ENCODE data around the gene GARNL3.

The GARNL3 gene

DNA sequence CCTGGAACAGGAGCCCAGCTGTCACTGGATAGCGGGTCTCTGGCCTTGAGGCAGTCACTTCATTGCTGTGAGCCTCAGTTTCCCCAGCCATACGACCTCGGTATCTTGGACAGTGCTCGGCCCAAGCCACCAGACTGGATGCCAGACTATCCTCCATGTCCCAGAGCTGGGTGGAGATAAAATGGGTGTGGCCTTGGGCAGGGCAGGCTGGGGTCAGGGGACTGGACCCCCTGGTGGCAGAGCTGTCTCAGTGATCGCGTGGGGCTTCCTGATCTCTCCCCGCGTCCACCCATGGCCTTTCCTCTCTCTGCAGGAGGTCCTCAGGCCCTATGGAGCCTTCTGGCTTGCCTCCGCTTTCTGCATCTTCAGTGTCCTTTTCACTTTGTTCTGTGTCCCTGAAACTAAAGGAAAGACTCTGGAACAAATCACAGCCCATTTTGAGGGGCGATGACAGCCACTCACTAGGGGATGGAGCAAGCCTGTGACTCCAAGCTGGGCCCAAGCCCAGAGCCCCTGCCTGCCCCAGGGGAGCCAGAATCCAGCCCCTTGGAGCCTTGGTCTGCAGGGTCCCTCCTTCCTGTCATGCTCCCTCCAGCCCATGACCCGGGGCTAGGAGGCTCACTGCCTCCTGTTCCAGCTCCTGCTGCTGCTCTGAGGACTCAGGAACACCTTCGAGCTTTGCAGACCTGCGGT, 142.4 kb downstream of the GARNL3 start:
- no peak for TF ChIP-seq JUND (IDR thresholded peaks at IDR 0.05; ENCODE audit: low read depth)
- in situ Hi-C loops (cut with HindIII; ENCODE audit: low pct_unique_long_range_greater_than_20kb, low sequenced_read_pairs): no loop called here

DNA sequence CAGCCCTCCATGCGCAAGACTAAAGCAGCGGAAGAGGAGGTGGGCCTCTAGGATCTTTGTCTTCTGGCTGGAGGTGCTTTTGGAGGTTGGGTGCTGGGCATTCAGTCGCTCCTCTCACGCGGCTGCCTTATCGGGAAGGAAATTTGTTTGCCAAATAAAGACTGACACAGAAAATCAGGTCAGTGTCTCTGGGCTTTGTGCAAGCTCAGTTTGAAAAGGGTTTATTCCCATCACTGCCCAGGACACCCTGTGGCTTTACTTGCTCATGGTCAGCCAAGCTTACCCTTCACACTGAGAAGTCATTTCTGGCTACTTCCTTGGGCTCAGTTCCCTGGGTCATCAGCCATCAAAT, 142.9 kb downstream of the GARNL3 start:
- DNase-seq (ENCODE audit: low read depth in 1 of 2, low spot score in 1 of 2): peak in 1 of 2 experiments; percentile 47
- in situ Hi-C loops (cut with HindIII; ENCODE audit: low pct_unique_long_range_greater_than_20kb, low sequenced_read_pairs): no loop called here
- TF ChIP-seq JUND (IDR thresholded peaks at IDR 0.05; ENCODE audit: low read depth): no peak

More for the DNA sequence above, 142.4 kb downstream of the GARNL3 start:
- DNase-seq (ENCODE audit: low read depth in 1 of 2, low spot score in 1 of 2): no peak

DNA sequence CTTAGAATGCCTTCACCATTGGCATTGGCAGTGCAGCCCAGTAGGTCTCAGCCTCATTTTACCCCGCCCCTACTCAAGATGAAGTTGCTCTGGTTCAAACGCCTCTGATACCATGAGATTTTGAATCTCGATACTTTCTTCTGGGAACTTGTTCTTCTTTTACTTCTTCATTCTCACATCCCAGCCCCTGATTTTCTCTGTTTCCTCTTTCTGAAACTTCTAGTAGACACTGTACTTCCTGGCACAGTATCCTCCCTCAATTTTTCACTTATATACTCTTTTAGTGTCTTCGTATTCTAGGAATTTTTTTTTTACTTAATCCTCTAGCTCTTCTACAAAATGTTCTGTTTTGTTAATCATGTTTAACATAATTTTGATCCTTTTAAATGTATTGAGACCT, 146.5 kb downstream of the GARNL3 start:
- in situ Hi-C loops (cut with HindIII; ENCODE audit: low pct_unique_long_range_greater_than_20kb, low sequenced_read_pairs): no loop called here

DNA sequence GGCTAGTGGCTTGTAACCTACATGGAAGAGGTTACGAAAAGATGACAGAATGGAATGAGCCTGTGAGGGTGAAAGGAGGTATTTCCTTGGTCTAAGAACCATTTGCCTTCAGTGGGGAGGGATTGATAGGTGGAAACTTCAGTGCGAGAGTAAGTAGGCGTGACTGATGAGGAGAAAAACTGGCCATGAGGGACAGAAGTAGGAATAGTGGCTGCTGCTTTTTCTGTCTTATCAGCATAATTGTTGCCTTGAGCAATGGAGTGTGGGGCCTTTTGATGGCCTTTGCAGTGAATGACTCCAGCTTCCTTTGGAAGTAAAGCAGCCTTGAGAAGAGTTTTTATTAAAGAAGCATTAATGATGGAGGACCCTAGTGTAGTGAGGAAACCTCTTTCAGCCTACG, 150.6 kb downstream of the GARNL3 start:
- no peak for DNase-seq (ENCODE audit: low read depth in 1 of 2, low spot score in 1 of 2)
- TF ChIP-seq JUND (IDR thresholded peaks at IDR 0.05; ENCODE audit: low read depth): no peak
- in situ Hi-C loops (cut with HindIII; ENCODE audit: low pct_unique_long_range_greater_than_20kb, low sequenced_read_pairs): no loop called here

More for the DNA sequence above, 146.5 kb downstream of the GARNL3 start:
- TF ChIP-seq JUND (IDR thresholded peaks at IDR 0.05; ENCODE audit: low read depth): no peak
- no peak for DNase-seq (ENCODE audit: low read depth in 1 of 2, low spot score in 1 of 2)

DNA sequence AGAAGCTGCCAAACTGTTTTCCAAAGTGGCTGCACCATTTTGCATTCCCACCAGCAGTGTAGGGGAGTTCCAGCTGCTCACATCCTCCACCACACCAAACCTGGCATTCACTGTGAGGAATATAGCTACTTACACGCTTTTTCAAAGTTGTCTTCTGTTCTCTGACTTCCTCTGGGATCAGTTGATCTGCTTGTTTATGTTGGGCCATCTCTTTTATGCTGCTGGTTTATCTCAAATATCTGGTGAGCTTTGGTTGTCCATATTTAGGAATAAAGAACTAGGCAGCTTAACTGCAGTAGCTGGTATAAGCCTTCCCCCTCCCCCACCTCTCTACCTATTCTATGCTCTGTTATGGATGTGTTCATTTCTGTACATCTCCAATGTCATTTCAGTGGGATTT, 151.1 kb downstream of the GARNL3 start:
- TF ChIP-seq JUND (IDR thresholded peaks at IDR 0.05; ENCODE audit: low read depth): no peak
- in situ Hi-C loops (cut with HindIII; ENCODE audit: low pct_unique_long_range_greater_than_20kb, low sequenced_read_pairs): no loop called here
- no peak for DNase-seq (ENCODE audit: low read depth in 1 of 2, low spot score in 1 of 2)

DNA sequence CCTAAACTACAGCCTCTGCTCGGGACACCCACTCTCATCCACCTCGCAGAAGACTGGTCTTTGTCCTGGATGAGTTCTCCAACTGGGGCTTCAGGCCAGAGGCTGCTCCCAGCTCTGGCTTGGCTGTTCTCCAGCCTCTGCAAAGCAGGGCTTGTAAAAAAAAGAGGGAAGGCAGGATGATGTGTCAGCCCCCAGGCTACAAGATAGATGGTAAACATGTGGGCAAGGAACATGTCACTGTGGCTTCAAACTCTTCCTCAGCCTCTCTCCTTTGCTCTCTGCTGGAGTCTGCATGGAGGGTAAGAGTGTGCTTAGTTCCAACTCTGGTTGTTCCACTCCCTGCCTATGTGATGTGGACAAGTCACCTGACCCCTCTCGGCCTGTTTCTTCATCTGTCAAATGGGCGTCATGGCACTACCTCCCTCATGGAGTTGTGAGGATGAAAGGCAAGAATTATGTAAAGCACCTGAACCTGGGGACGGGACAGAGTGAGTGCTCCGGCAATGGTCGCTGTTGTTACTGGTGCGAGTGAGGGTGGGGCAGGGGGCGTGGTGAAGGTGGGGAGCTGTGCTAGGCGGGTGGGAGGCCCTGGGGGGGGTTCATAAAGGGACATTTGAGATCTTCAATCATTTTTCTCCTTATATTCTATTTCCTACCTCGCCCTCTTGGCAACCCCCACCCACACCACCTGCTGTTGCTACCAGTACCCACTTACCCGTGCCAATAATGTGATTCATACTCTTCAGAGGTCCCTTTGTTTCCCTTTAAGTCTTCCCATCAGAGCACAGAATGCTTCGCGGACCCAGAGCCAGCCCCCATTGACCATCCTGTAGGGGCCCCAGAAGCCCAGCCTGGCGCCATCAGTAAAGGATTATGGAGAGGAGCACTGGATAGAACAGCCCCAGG, 152.8 kb downstream of the GARNL3 start:
- in situ Hi-C loops (cut with HindIII; ENCODE audit: low pct_unique_long_range_greater_than_20kb, low sequenced_read_pairs): no loop called here
- peak in 1 of 2 experiments; percentile 48 for DNase-seq (ENCODE audit: low read depth in 1 of 2, low spot score in 1 of 2)
- TF ChIP-seq JUND (IDR thresholded peaks at IDR 0.05; ENCODE audit: low read depth): no peak

DNA sequence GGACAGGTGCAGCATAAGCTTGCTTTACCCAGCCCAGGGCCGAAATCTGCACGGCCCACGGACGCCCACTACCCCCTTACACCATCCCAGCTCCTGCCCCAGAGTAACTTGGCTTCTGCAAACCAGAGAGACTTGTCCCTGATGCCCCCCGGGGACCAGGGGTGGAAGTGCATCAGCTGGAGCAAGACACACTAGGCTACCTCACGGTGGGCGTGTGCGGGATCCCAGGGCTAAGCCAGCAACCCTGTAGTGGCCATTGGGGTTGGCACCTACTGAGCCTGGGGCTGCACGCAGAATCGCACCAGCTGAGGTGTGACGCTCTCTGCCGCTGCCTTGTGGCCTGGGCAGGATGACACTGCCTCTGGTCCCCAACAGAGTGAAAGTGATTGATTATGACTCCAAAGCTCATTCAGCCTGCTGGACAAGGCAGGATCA, 153.5 kb downstream of the GARNL3 start:
- DNase-seq (ENCODE audit: low read depth in 1 of 2, low spot score in 1 of 2): peak in 1 of 2 experiments; percentile 51
- in situ Hi-C loops (cut with HindIII; ENCODE audit: low pct_unique_long_range_greater_than_20kb, low sequenced_read_pairs): no loop called here
- TF ChIP-seq JUND (IDR thresholded peaks at IDR 0.05; ENCODE audit: low read depth): no peak

DNA sequence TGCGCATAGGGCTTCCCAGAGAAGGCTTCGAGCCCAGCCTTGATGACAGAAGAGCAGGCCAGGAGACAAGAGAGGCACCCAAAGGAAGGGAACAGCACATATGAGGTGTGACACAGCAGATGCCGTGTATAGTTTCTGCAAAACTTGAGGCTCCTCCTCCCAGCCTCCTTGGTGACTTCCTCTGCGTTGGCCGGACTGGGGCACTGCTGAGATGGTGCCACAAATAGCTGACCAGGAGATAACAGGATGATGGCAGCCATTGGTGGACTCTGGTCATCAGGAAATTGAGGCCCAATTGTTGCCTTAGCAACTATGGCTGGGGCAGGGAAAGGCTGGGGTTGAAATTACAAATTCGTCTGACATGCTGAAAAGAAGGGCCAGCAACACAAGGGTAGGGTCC, 154.8 kb downstream of the GARNL3 start:
- no peak for DNase-seq (ENCODE audit: low read depth in 1 of 2, low spot score in 1 of 2)
- in situ Hi-C loops (cut with HindIII; ENCODE audit: low pct_unique_long_range_greater_than_20kb, low sequenced_read_pairs): no loop called here
- no peak for TF ChIP-seq JUND (IDR thresholded peaks at IDR 0.05; ENCODE audit: low read depth)

DNA sequence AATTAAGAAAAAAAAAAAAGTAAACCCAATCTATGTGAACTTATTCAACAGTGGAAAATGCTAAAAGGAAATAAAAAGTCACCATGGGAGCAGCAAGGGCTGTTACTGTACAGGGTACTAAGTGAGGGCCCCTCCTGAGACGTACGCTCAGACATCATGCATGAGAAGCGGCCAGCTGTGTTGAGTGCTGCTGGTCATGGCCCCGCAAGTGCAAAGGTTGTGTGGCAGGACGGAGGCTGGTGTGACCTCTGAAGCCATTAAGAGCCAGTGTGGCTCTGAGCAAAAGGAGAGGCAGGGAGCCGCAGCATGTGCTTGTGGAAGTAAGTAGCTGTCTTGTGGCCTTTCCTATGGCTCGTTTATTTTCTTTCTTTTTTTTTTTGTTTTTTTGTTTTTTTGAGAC, 156.5 kb downstream of the GARNL3 start:
- in situ Hi-C loops (cut with HindIII; ENCODE audit: low pct_unique_long_range_greater_than_20kb, low sequenced_read_pairs): no loop called here
- no peak for DNase-seq (ENCODE audit: low read depth in 1 of 2, low spot score in 1 of 2)
- no peak for TF ChIP-seq JUND (IDR thresholded peaks at IDR 0.05; ENCODE audit: low read depth)

DNA sequence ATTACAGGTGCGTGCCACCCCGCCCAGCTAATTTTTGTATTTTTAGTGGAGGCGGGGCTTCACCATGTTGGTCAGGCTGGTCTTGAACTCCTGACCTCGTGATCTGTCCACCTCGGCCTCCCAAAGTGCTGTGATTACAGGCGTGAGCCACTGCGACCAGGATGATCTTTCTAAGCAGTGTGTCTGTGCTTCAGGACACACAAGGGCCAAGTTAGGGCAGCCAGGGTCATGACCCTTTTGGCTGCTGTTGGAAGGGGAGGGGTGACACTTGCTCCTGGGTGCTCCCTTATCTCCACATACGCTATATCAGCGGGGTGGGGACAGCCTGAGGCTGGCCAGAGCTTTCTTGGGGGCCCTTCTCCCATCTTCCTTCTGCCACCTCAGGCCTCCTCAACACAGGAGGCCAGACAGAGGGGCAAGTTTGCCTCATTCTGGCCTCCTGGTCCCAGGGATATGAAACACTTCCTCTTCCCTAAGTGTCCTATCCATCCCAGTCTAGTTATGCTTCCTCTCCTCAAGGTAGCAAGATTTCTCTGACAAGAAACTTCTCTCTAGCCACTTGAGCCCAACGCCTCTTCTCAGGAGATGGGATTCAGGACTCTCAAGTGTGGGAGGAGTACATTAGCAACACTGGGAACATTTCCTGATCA, 157.7 kb downstream of the GARNL3 start:
- DNase-seq (ENCODE audit: low read depth in 1 of 2, low spot score in 1 of 2): no peak
- no peak for TF ChIP-seq JUND (IDR thresholded peaks at IDR 0.05; ENCODE audit: low read depth)
- in situ Hi-C loops (cut with HindIII; ENCODE audit: low pct_unique_long_range_greater_than_20kb, low sequenced_read_pairs): no loop called here

DNA sequence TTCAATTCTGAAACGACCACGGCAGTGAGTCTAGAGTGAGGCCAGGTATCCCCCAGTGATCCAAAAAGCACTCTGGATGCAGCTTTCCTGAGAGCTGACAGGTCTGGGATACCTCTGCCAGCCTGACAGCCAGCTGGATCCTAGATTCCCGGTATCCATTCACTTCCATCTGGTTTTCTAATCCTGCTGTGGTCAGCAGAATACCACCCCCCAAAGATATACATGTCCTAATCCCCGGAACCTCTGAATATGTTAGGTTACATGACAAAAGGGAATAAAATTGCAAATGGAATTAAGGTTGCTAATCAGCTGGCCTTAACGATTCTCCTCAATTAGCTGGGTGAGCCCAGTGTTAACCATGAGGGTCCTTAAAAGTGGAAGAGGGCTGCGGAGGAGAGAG, 158.2 kb downstream of the GARNL3 start:
- no peak for DNase-seq (ENCODE audit: low read depth in 1 of 2, low spot score in 1 of 2)
- TF ChIP-seq JUND (IDR thresholded peaks at IDR 0.05; ENCODE audit: low read depth): no peak
- in situ Hi-C loops (cut with HindIII; ENCODE audit: low pct_unique_long_range_greater_than_20kb, low sequenced_read_pairs): no loop called here

DNA sequence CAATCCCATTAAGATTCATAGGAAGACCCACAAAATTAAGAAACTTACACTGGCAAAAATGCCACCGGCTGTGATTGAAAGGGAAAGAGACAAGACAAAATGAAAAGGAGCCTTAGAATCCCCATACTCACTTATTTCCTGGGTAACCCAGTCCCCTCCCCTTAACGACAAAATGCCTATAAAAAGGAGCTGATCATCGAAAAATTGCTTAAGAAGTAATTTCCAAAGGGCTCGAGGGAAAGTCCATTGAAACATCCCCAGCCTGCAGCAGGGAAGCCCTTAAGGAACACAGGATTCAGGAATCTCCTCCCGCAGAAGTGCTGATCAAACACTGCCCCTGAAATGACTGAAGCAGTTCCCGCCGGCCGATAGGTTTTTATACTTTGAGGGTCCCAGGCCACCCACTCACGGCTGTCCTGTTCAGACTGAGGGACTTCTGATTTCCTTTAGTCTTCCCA, 158.9 kb downstream of the GARNL3 start:
- in situ Hi-C loops (cut with HindIII; ENCODE audit: low pct_unique_long_range_greater_than_20kb, low sequenced_read_pairs): no loop called here
- no peak for TF ChIP-seq JUND (IDR thresholded peaks at IDR 0.05; ENCODE audit: low read depth)

More for the DNA sequence above, 158.9 kb downstream of the GARNL3 start:
- DNase-seq (ENCODE audit: low read depth in 1 of 2, low spot score in 1 of 2): no peak
